Measurements from ENCODE around the gene ASB5. TPM values are rescaled to one million over a fixed set of nuclear protein-coding genes. Genes with fewer than 3 reads are reported as not detected.

ASB5 gene
- total and polyA plus RNA-seq, 2 of the 8 experiments (the other 6 are each of a cell fraction or from before 2014, with no cell fraction given): 0.02 TPM; not detected in 1

DNA sequence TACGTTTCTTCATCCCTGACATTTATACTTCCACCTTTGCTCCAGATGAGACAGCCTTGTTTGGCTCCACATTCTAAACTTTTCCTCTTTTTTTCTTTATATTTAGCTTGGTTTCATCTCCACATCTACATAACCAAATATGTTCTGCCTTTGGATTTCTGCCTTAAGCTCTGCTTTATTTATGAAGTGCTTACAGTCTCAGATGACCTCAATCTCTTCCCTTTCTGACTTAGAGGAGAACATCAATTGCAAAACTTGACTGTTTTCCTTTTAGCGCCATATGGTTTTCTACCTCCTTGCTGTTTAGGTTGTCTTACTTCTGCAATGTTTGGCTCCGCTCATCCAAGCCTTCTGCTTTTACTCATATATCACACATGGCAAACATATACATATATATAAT is 7.5 kb downstream of the ASB5 start:
- H4K5ac ChIP-seq (ENCODE audit: insufficient read length, low read depth, low read length): no peak overlapping the region
- CTCF ChIA-PET (ENCODE audit: partially characterized antibody): interaction anchor here (1.3 to 2.5 kb wide), 2 partner anchors 10 to 12 kb away, joined by 3 to 5 read pairs; no protein-coding TSS in a partner anchor
- H3K27ac ChIP-seq (ENCODE audit: low read depth, low read length): no peak overlapping the region
- H3K79me2 ChIP-seq (ENCODE audit: control insufficient read depth in 1 of 2, insufficient read depth in 2 of 2, low read length in 2 of 2): no peaks in the 10 kb centered on the region
- DNase-seq (ENCODE audit: low read depth in 1 of 2, low spot score in 2 of 2) (no peak), FAIRE-seq (no peak)
- H3K23me2 ChIP-seq (ENCODE audit: low read depth, low read length): no peaks in the 10 kb centered on the region
- H2AK5ac ChIP-seq (ENCODE audit: low read depth, low read length): no peak overlapping the region
- no peaks in the 10 kb centered on the region for H3K9me3 ChIP-seq (ENCODE audit: insufficient read depth in 2 of 2, low read depth in 1 of 2, low read length in 1 of 2)
- POLR2A ChIA-PET (ENCODE audit: partially characterized antibody): no interaction called here
- no peak overlapping the region for H2BK120ac ChIP-seq (replicated peaks; ENCODE audit: low read depth, low read length)
- no peaks in the 10 kb centered on the region for H3K79me1 ChIP-seq (ENCODE audit: low read depth, low read length)
- no peak overlapping the region for H3K4me2 ChIP-seq (ENCODE audit: insufficient read depth in 1 of 2, low read depth in 2 of 2, low read length in 2 of 2)
- no peak overlapping the region for H3K4me3 ChIP-seq (ENCODE audit: extremely low read depth in 1 of 4, insufficient read depth in 2 of 4, low read depth in 3 of 4, low read length in 4 of 4)
- H2BK12ac ChIP-seq (ENCODE audit: low read depth, low read length): no peak overlapping the region
- H3K36me3 ChIP-seq (ENCODE audit: control insufficient read depth in 2 of 4, insufficient read depth in 4 of 4, low read length in 3 of 4): no peaks in the 10 kb centered on the region
- H4K8ac ChIP-seq (ENCODE audit: extremely low read depth, insufficient read depth, low read length): no peak overlapping the region
- no peak overlapping the region for H2AFZ ChIP-seq (ENCODE audit: low read length)
- H3K23ac ChIP-seq (ENCODE audit: insufficient read length): no peak overlapping the region
- no peak overlapping the region for H2BK5ac ChIP-seq (ENCODE audit: low read depth, low read length)
- no peak overlapping the region for H3K9ac ChIP-seq (replicated peaks in 1 of 4; ENCODE audit: extremely low read depth in 1 of 4, low read depth in 3 of 4, low read length in 3 of 4)
- H4K20me1 ChIP-seq (replicated peaks in 1 of 2; ENCODE audit: control insufficient read depth in 1 of 2, insufficient read depth in 2 of 2, low read length in 2 of 2): no peaks in the 10 kb centered on the region
- no peaks in the 10 kb centered on the region for H3K27me3 ChIP-seq (replicated peaks in 1 of 4; ENCODE audit: control insufficient read depth in 3 of 4, extremely low read depth in 1 of 4, insufficient read depth in 3 of 4, low read length in 3 of 4)
- H3K4ac ChIP-seq (replicated peaks; ENCODE audit: insufficient read length, low read depth, low read length): no peak overlapping the region
- 87% methylated on average over 3 of the region's 3 CpGs; no CpG with 5 or more reads in 1 of the 2 experiments for WGBS, 2 experiments (ENCODE audit: extremely low coverage in 1 of 2, insufficient coverage in 1 of 2, insufficient read length in 1 of 2, insufficient replicate concordance in 2 of 2, low coverage in 1 of 2, low lambda C conversion rate in 2 of 2, missing lambda C conversion rate in 1 of 2)
- H3K18ac ChIP-seq (ENCODE audit: extremely low read depth, low read length): no peak overlapping the region
- no peak overlapping the region for H3K14ac ChIP-seq (ENCODE audit: insufficient read length)
- no peak overlapping the region for H2BK15ac ChIP-seq (ENCODE audit: low read length)
- H3K56ac ChIP-seq (replicated peaks; ENCODE audit: insufficient read length, low read depth, low read length): no peak overlapping the region
- H4K91ac ChIP-seq (replicated peaks; ENCODE audit: insufficient read length, low read length): no peak overlapping the region
- no peak overlapping the region for H2BK20ac ChIP-seq (ENCODE audit: low read length)
- H3K4me1 ChIP-seq (replicated peaks in 1 of 4; ENCODE audit: control insufficient read depth in 3 of 4, insufficient read depth in 4 of 4, low read length in 3 of 4): no peaks in the 10 kb centered on the region
- TF ChIP-seq RAD21 (IDR thresholded peaks at IDR 0.05 in 1 of 2, conservative IDR thresholded peaks at IDR 0.05 in 1 of 2; ENCODE audit: low read depth in 2 of 2, low read length in 2 of 2): no peak
- no peak for TF ChIP-seq SIRT6 (IDR thresholded peaks at IDR 0.05; ENCODE audit: low read length)
- TF ChIP-seq, protein P1, sequence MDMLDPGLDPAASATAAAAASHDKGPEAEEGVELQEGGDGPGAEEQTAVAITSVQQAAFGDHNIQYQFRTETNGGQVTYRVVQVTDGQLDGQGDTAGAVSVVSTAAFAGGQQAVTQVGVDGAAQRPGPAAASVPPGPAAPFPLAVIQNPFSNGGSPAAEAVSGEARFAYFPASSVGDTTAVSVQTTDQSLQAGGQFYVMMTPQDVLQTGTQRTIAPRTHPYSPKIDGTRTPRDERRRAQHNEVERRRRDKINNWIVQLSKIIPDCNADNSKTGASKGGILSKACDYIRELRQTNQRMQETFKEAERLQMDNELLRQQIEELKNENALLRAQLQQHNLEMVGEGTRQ (IDR thresholded peaks at IDR 0.05; ENCODE audit: low read length): no peak
- no peak for TF ChIP-seq PHF8 (conservative IDR thresholded peaks at IDR 0.05; ENCODE audit: low read depth, low read length)
- no peak for TF ChIP-seq NANOG (IDR thresholded peaks at IDR 0.05; ENCODE audit: insufficient read depth, low read depth, low read length, poor library complexity, severe bottlenecking)
- TF ChIP-seq, protein P2, sequence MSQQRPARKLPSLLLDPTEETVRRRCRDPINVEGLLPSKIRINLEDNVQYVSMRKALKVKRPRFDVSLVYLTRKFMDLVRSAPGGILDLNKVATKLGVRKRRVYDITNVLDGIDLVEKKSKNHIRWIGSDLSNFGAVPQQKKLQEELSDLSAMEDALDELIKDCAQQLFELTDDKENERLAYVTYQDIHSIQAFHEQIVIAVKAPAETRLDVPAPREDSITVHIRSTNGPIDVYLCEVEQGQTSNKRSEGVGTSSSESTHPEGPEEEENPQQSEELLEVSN (IDR thresholded peaks at IDR 0.05): no peak
- TF ChIP-seq BACH1 (IDR thresholded peaks at IDR 0.05; ENCODE audit: low read length): no peak
- no peak for TF ChIP-seq MAFK (IDR thresholded peaks at IDR 0.05; ENCODE audit: low read depth, low read length)
- TF ChIP-seq, protein P3, sequence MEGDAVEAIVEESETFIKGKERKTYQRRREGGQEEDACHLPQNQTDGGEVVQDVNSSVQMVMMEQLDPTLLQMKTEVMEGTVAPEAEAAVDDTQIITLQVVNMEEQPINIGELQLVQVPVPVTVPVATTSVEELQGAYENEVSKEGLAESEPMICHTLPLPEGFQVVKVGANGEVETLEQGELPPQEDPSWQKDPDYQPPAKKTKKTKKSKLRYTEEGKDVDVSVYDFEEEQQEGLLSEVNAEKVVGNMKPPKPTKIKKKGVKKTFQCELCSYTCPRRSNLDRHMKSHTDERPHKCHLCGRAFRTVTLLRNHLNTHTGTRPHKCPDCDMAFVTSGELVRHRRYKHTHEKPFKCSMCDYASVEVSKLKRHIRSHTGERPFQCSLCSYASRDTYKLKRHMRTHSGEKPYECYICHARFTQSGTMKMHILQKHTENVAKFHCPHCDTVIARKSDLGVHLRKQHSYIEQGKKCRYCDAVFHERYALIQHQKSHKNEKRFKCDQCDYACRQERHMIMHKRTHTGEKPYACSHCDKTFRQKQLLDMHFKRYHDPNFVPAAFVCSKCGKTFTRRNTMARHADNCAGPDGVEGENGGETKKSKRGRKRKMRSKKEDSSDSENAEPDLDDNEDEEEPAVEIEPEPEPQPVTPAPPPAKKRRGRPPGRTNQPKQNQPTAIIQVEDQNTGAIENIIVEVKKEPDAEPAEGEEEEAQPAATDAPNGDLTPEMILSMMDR (IDR thresholded peaks at IDR 0.05; ENCODE audit: control extremely low read depth in 1 of 3, insufficient read depth in 1 of 3, low read depth in 1 of 3, low read length in 3 of 3): no peak

Measured in H1 (cell line).